GM19035 (cell line): ENCODE measurements around the gene DPEP3.
"Not testable (repeated sequence)": the region's sequence is repeated elsewhere in the genome, so short reads cannot be mapped to it uniquely, and the experiment has no call there.

Source experiments
- ATAC-seq: cut with Tn5 transposase; IDR thresholded peaks from one replicate; pipeline ENCODE4 v1.9.1; 2021; ENCODE audit not compliant: unreplicated experiment

The DPEP3 gene

GRCh38 chr16:67945392-67945933 is 34.8 kb downstream of the DPEP3 start:
- no peak for ATAC-seq

DNA sequence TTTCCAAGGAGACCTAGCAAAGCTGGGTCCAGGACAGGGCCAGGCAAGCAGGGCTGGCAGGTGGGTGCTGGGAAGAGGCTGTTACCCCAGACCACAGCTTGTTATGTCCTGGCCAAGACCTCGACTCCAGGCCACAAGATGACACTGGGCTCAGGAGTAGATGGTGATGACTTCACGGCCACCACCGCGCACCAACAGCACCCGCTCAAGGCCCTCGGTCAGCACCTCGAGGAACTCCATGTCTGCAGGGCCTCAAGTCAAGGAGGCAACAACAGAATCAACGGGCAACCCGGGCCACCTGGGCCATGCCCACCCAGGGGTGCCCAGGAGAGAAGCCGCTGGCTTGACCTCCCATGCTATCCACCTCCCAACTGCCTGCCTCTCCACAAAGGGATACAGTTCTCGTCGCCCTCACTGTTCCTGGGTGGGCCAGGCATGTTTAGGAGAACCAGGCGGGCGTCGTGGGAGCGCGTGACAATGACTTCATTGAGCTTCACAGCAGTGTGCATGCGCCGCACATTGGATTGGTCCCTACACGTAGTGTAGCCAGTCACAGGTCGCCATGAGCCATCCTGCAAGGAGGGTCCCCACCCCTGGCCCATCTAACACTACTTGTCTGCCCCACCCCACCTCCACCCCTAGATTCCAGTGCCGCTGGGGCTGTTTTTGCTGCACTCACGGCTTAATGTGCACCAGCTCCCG is 35.5 kb downstream of the DPEP3 start:
- ATAC-seq = no peak

DNA sequence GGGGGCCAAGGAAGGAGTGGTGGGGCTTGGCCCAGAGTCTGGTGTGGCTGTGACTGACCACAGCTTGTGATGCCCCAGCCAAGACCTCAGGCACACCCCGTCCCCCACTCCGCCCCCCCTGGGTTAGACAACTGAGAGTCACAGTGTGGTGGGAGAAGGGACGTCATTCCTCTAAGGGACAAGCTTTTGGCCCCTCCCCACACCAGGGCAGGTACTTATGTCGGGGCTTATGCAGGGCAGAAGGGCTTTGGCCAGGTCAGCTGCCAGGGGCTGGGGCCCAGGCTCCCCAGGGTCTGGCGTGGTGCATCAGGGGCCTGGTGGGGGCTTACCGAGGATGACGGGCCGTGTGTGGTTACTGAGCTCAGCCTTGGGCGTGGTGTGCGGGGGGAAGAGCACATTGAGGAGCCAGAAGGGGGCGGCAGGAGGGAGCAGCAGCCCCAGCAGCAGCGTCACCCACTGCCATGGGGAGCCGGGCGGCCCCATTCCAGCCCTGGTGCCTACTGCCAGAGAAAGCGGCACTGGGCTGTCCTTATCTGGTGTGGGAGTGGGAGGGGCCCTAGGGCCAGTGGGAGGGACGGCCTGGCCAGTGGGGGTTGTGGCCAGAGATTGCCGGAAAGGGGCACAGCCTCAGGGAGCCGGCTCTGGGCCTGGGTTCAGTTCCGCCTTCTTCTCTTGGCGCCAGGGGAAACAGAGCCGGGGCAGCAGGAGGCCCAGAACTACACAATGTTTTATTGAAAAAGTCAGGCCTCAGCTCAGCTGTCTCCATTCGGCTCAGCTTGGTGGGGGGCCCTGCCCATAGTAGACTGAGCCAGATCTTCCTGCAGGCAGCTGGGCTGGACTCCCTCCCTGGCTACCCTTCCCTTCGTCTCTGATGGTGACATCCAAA is 36.4 kb downstream of the DPEP3 start, which contains the start of gene LCAT:
Gene LCAT (minus strand): TSS at position 502 of the 886 bp plus-strand sequence. CDS start 19 bp downstream, at position 483.
- no peak for ATAC-seq

- ATAC-seq = no peak
Measured at GRCh38 chr16:67943256-67943618, 37.1 kb downstream of the DPEP3 start.

DNA sequence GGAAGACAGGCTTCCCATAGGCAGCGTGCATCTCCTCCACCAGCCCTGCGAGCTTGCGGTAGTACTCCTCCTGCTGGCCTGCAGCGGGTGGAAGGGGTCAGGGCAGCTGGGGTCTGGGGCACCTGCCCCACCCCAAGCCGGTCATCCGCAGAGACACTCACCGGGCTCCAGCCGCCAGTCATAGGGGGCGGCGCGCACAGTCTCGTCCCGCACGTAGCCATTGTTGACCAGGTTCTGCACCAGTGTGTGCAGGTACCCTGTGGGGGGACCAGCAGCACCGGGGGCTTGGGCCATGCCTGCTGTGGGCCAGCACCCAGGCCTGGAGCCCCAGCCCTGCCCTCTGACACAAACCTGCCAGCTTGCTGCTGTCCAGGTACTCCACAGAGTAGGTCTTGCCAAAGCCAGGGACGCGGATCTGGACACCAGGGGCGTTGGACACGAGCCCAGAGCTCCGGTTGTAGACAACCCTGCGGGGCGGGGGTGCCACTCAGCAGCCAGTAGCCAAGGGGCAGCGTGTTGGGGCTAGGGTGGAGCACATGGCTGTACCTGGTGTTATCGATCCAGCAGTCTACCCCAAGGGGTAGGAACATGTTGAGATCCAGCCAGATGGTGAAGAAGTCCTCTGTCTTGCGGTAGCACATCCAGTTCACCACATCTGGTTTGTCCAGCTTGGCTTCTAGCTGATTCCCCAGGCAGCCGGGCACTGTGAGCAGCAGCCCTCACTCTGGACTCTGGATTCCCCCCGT is 37.6 kb downstream of the DPEP3 start:
- ATAC-seq = no peak

- no peak for ATAC-seq
Measured at GRCh38 chr16:67942200-67942509, 38.1 kb downstream of the DPEP3 start.

DNA sequence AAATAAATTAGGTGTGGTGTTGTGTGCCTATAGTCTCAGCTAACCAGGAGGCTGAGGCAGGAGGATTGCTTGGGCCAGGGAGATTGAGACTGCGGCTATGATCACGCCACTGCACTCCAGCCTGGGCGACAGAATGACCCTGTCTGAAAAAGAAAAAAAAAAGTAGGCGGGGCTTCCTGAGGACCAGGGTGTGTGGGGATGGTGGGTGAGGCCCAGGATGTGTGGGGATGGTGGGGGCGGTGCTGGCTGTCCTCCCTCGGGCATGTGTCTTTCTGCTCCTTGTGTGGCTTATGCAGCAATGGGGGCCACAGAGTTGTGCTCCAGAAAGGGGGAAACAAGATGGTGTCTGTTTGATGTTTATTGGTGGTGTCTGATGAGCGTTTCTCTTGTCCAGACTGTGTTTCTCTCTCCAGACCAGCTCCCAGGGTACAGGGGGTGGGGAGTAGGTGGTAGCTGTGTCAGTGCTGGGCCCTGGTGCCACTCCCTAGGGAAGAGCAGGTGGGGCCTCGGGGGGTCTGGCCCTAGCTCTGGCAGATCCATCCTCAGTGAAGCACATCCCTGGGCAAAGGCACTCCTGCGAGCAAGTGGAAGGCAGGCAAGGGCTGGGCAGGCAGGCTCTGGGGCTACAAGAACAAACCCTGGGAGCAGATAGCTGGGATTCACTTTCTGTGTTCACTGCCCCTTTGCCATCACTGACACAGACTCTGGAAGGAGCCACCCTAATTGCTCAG is 38.7 kb downstream of the DPEP3 start:
- ATAC-seq = no peak

DNA sequence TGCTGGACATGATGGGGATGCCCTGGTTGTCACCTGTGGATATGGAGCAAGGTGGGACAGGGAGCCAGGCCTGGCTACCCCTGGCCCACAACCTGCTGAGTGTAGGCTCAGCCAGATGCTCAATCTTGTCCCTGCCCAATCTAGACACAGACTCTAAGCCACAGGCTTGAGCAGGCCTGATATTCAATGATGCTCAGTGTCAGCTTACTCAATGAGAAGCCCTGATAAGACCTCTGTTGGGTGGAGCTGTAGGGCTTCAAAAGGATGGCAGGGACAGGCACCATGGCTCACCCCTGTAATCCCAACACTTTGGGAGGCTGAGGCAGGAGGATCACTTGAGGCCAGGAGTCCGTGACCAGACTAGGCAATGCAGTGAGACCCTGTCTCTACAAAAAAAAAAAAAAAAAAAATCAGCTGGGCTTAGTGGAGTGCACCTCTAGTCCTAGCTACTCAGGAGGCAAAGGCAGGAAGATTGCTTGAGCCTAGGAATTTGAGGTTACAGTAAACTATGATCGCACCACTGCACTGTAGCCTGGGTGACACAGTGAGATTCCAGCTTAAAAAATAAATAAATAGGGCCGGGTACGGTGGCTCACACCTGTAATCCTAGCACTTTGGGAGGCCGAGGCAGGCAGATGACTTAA is 39.7 kb downstream of the DPEP3 start:
- ATAC-seq = no peak

GRCh38 chr16:67939507-67940445 is 40.5 kb downstream of the DPEP3 start:
- no peak for ATAC-seq

GRCh38 chr16:67937713-67938112 is 42.6 kb downstream of the DPEP3 start:
- ATAC-seq = not testable (repeated sequence)

GRCh38 chr16:67936880-67937605 is 43.3 kb downstream of the DPEP3 start:
- ATAC-seq = peak; percentile 53

DNA sequence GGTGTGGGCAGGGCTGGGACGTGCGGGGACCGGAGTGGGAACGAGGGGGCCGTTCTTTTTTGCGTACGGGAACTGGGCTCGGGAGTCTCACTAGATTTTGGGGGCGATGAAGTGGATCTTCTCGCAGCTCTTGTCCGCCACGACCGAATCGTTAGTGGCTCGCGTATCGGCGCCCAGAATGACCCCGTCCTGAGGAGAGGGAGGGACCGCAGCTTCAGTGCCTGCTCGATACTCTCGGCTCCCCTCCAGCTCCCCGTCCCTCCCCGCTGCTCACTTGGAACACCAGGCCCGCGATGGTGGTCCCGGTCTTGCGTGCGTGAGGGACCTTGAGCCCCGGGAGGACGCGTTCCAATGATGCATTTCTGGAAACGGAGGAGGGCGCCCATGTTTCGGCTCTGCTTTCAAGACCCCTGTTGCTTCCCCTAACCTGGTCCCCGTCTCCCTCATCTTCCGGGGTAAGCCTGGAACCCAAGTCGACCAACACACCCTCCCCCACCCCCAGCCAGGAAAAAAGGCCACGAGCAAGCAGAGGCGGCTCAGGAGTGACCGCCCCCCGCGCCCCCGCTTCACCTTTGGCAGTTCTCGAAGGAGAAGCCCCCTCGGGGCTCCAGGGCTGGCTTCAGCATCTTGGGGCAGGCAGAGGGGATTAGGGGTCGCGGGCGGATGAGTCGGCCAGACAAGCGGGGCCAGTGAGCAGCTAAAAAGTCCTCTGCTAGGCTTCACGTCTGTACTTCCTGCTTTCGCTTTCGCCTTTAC is 44.0 kb downstream of the DPEP3 start, which contains the start of gene PSMB10:
Gene PSMB10 (minus strand): TSS at position 727 of the 756 bp plus-strand sequence. CDS start 101 bp downstream, at position 626.
- peak; percentile 3 for ATAC-seq

DNA sequence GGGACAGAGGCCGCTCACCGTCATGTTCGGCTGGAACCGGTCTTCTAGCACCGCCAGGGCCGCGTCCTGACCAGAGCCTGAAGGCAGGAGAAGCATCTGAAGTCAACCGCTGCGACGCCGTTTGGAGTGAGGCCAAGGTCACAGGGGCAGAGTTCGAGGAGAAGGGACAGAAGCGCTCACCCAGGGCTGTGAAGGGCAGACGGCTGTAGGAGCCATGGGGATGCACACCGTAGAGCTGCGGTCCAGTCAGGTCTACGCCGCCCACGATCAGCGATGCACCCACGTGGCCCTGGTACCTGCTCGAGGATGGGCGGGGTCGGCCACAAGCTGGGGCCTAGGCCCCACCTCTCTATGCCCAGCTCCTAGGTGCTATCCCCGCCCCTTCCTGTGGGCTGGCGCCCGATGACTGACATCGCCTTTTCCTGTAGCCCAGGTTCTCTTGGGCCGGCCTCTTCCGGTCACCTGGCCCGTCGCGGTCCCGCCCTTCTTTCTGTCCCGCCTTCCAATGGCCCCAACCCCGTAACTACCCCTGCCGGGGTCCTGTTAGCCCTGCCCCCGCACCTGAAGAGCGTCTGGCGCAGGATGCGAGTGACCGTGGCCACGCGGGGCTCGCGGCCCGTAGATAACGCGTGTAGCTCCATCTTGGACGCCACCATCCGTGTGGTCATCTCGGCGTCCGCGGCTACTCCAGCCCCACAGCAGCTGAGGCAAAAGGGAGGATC is 44.7 kb downstream of the DPEP3 start:
- ATAC-seq = peak; percentile 88

DNA sequence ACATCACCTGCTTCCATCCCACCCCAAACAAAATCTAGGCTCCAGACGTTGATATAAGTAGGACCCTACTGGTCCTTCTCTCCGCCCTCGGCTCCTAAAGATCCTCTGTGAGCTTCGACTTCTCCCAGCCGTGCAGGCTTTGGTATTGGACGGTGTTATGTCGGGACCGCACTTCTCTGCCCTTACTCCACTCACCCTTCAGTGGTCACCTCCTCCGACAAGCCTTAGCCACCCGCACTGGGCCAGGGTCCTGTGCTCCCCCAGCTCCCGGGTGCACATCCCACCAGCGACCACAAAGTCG is 45.2 kb downstream of the DPEP3 start:
- no peak for ATAC-seq

GRCh38 chr16:67934306-67935100 is 45.8 kb downstream of the DPEP3 start:
- no peak for ATAC-seq

GRCh38 chr16:67933805-67934204 is 46.5 kb downstream of the DPEP3 start:
- no peak for ATAC-seq
